GM12878 (cell line): ENCODE results near the gene ARHGAP26. TPM values are rescaled to one million over a fixed set of nuclear protein-coding genes. Genes with fewer than 3 reads are reported as not detected.

Experiments used
- ASH2L ChIP-seq: fragments of 300-600, 200-600 bp; sonication (generic); IDR thresholded peaks from 2 replicates; pipeline ENCODE4 v1.6.1; 2017; ENCODE audit warnings: low read depth, mild to moderate bottlenecking, borderline replicate concordance
- ATF7 ChIP-seq: fragments of 450-650 bp; IDR thresholded peaks from 2 replicates; pipeline ENCODE4 v1.6.1; 2016; ENCODE audit warnings: low read depth, mild to moderate bottlenecking
- E2F4 ChIP-seq: IDR thresholded peaks from 2 replicates; pipeline ENCODE4 v1.6.1; 2012; ENCODE audit warnings: low read depth, low read length, improper control_type of control experiment
- EED ChIP-seq: sonication (generic); IDR thresholded peaks from 2 replicates; pipeline ENCODE4 v1.6.1; 2016; ENCODE audit warnings: antibody characterized with exemption, low read depth
- ELK1 ChIP-seq: IDR thresholded peaks from 2 replicates; pipeline ENCODE4 v1.6.1; 2012; ENCODE audit warnings: low read depth, low read length, improper control_type of control experiment
- EP300 ChIP-seq, 2 experiments: fragments of 150-350 bp in 1 of 2; IDR thresholded peaks; 2 replicates each; pipeline ENCODE4 v1.6.1; 2011 to 2012; ENCODE audit warnings: low read depth in 2 of 2, low read length in 2 of 2, borderline replicate concordance in 1 of 2, improper control_type of control experiment in 1 of 2, inconsistent platforms in 1 of 2; ENCODE audit not compliant: control insufficient read depth in 1 of 2
- ETV6 ChIP-seq, 2 experiments: fragments of 450-650 bp in 1 of 2; IDR thresholded peaks in 1 of 2; conservative IDR thresholded peaks in 1 of 2; 2 replicates each; pipeline ENCODE4 v1.6.1; 2014; ENCODE audit warnings: antibody characterized with exemption in 1 of 2, borderline replicate concordance in 1 of 2, low read depth in 1 of 2, mild to moderate bottlenecking in 1 of 2, moderate library complexity in 1 of 2
- FOS ChIP-seq: IDR thresholded peaks from 3 replicates; pipeline ENCODE4 v1.6.1; 2011; ENCODE audit warnings: borderline replicate concordance; ENCODE audit not compliant: insufficient read length; ENCODE audit errors: extremely low read depth
- HCFC1 ChIP-seq: fragments of 150-350 bp; IDR thresholded peaks from 2 replicates; pipeline ENCODE4 v1.6.1; 2014; ENCODE audit warnings: low read length
- HDGF ChIP-seq: fragments of 450-650 bp; IDR thresholded peaks from 2 replicates; pipeline ENCODE4 v1.6.1; 2016; ENCODE audit warnings: antibody characterized with exemption
- IKZF2 ChIP-seq, 2 experiments: fragments of 450-650 bp; IDR thresholded peaks; 2 replicates each; pipeline ENCODE4 v1.6.1; 2017; ENCODE audit warnings: mild to moderate bottlenecking in 2 of 2, moderate library complexity in 2 of 2
- IRF5 ChIP-seq: fragments of 450-650 bp; IDR thresholded peaks from 2 replicates; pipeline ENCODE4 v1.6.1; 2017; ENCODE audit warnings: borderline replicate concordance
- JUNB ChIP-seq: IDR thresholded peaks from 2 replicates; pipeline ENCODE4 v1.6.1; 2016; ENCODE audit warnings: antibody characterized with exemption, mild to moderate bottlenecking
- MEF2A ChIP-seq: IDR thresholded peaks from 2 replicates; pipeline ENCODE4 v1.6.1; 2011; ENCODE audit warnings: low read depth, mild to moderate bottlenecking, low read length, moderate library complexity; ENCODE audit not compliant: insufficient read depth
- MEF2B ChIP-seq: fragments of 450-650 bp; IDR thresholded peaks from 2 replicates; pipeline ENCODE4 v1.6.1; 2018; ENCODE audit warnings: mild to moderate bottlenecking, moderate library complexity; ENCODE audit not compliant: partially characterized antibody, poor library complexity, severe bottlenecking
- PKNOX1 ChIP-seq: fragments of 450-650 bp; IDR thresholded peaks from 2 replicates; pipeline ENCODE4 v1.6.1; 2016; ENCODE audit warnings: mild to moderate bottlenecking
- RELB ChIP-seq: fragments of 450-650 bp; IDR thresholded peaks from 2 replicates; pipeline ENCODE4 v1.6.1; 2017; ENCODE audit warnings: low read depth, mild to moderate bottlenecking, moderate library complexity
- SIN3A ChIP-seq: IDR thresholded peaks from 2 replicates; pipeline ENCODE4 v1.6.1; 2012; ENCODE audit warnings: low read depth, low read length, improper control_type of control experiment
- SMAD5 ChIP-seq: IDR thresholded peaks from 2 replicates; pipeline ENCODE4 v1.6.1; 2016; ENCODE audit warnings: antibody characterized with exemption, low read depth
- STAT1 ChIP-seq: fragments of 450-650 bp; conservative IDR thresholded peaks from 2 replicates; pipeline ENCODE4 v1.6.1; 2014; ENCODE audit warnings: antibody characterized with exemption, mild to moderate bottlenecking
- STAT3 ChIP-seq: IDR thresholded peaks from 2 replicates; pipeline ENCODE4 v1.6.1; 2011; ENCODE audit warnings: low read depth, low read length, improper control_type of control experiment
- SUZ12 ChIP-seq: fragments of 200-600 bp; sonication (generic); IDR thresholded peaks from one replicate; pipeline ENCODE4 v1.6.1; 2018; ENCODE audit warnings: antibody characterized with exemption, mild to moderate bottlenecking; ENCODE audit not compliant: unreplicated experiment
- ZSCAN29 ChIP-seq: fragments of 450-650 bp; IDR thresholded peaks from 2 replicates; pipeline ENCODE4 v1.6.1; 2017; ENCODE audit warnings: mild to moderate bottlenecking, moderate library complexity
- ZZZ3 ChIP-seq: IDR thresholded peaks from 2 replicates; pipeline ENCODE4 v1.6.1; 2011; ENCODE audit warnings: low read depth; ENCODE audit not compliant: control insufficient read depth, insufficient read length
- polyA plus RNA-seq, 11 experiments: library from polyadenylated mRNA; depleted of rRNA in 4 of 11; unstranded in 6 of 11; stranded (reverse) in 5 of 11; fragments of >200 nt; fragmentation: Nextera tagmentation in 4 of 11; fragmentation: Illumina TruSeq in 1 of 11; extraction: Ambion mirVana in 4 of 11; extraction: Trizol in 1 of 11; gene quantifications; 1 replicate in 1 of 11; 2 replicates in 10 of 11; pipeline versions ENCODE4 v1.2.1 to v1.2.3, GENCODE V29; 2011 to 2016; ENCODE audit warnings: inconsistent platforms in 2 of 11, missing spikeins in 2 of 11, low read depth in 1 of 11
- total RNA-seq, 4 experiments: library from RNA; depleted of rRNA in 3 of 4; stranded (reverse); fragments of >200 nt in 3 of 4; fragmentation: Illumina TruSeq in 1 of 4; extraction: Trizol in 1 of 4; gene quantifications; 2 replicates each; pipeline versions ENCODE4 v1.2.1 to v1.2.3, GENCODE V29; 2013 to 2021

ARHGAP26 gene
- total and polyA plus RNA-seq, 10 of the 15 experiments (the other 5 are each of a cell fraction or from before 2014, with no cell fraction given): 9.4 to 41.5 (median 19.3) TPM

- TF ChIP-seq ZSCAN29 (no peak), STAT1 (no peak), SUZ12 (no peak), RELB (peak; percentile 35), STAT3 (no peak), ZZZ3 (no peak), MEF2B (no peak), SIN3A (no peak), EED (peak; percentile 94), EP300 (IDR thresholded peaks at IDR 0.05; ENCODE audit: borderline replicate concordance in 1 of 2, control insufficient read depth in 1 of 2, low read depth in 2 of 2, low read length in 2 of 2) (0 out of 4 replicates have a peak, but pooled peaks of 1 of the 2 experiments have one; percentile 2), E2F4 (no peak), IRF5 (no peak), ASH2L (no peak), ATF7 (0 out of 2 replicates have a peak, but pooled peaks have one; percentile 10), JUNB (peak; percentile 86), FOS (no peak), HDGF (no peak), ETV6 (conservative IDR thresholded peaks at IDR 0.05 in 1 of 2, IDR thresholded peaks at IDR 0.05 in 1 of 2; ENCODE audit: borderline replicate concordance in 1 of 2, low read depth in 1 of 2) (peak in 1 of 2 experiments; percentile 84; a peak in 2 of 4 replicates), SMAD5 (peak; percentile 42; the same call in 1 of the 2 replicates), MEF2A (no peak), ELK1 (no peak), IKZF2 (IDR thresholded peaks at IDR 0.05) (peak; percentile 72 to 73), HCFC1 (no peak), PKNOX1 (no peak)
Measured at GRCh38 chr5:143217065-143217803, 447.1 kb downstream of the ARHGAP26 start (continued).
